NCI-H345 (cell line): Measurements from ENCODE around the gene ACSF3.
A peak's percentile ranks its signal among the peaks of the same experiment; 100 is the strongest.

Experiments
- DNase-seq: peaks from one replicate; lab custom pipeline; 2025; lab: John Stamatoyannopoulos, UW

The ACSF3 gene

DNA sequence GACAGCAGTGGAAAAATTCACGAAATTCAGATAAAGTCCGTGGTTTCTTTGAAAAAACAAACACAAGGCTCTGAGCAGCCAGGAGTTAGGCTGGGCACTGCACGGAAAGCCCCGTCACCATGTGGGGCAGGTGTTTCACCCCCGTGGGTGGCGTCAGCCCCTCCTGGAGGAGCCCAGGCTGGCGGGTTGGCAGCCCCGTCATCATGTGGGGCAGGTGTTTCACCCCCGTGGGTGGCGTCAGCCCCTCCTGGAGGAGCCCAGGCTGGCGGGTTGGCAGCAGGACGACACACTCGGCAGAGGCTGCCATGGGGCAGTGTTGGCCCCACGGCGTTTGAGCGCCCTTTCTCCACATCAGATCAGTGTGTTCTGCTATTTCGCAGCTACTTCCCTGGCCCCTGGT lies 38.1 kb downstream of the ACSF3 start:
- DNase-seq, result no peak

DNA sequence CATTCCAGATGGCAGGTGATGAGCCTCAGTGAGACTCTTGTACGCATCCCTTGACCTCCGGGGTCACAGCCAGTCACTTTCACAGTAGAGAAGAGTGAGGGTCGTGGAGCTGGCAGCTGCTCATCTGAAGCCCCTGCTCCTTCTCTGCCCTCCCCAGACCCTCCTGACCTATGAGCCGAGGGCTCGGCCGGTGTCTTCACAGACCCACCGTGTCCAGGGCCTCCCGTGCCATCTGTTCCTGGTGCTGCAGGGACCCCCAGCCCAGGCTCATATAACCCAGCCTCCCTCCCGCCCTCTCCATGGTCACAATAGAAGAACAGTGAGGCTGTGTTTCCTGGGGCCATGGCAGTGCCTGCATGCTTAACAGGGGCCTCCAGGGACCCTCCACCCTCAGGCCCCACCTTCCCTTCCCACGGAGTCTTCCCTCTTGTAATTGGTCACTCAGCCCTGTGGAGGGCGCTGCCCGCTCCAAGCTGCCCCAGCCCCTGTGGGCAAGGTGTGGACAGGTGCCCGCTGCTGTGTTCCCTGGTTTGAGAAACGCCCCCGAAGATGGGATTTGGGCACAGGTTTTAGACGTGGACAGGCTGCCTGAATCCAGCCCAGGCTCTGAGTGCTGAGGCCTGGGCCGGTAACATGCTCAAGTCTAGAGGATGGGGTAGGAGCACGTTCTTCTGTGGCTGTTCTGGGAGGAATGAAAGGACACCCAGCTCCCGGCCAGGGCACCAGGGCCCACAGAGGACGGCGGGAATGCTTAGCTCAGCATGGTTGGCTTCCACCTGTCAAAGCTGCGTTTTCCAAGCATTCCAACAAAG lies 38.7 kb downstream of the ACSF3 start:
- DNase-seq, result no peak

DNA sequence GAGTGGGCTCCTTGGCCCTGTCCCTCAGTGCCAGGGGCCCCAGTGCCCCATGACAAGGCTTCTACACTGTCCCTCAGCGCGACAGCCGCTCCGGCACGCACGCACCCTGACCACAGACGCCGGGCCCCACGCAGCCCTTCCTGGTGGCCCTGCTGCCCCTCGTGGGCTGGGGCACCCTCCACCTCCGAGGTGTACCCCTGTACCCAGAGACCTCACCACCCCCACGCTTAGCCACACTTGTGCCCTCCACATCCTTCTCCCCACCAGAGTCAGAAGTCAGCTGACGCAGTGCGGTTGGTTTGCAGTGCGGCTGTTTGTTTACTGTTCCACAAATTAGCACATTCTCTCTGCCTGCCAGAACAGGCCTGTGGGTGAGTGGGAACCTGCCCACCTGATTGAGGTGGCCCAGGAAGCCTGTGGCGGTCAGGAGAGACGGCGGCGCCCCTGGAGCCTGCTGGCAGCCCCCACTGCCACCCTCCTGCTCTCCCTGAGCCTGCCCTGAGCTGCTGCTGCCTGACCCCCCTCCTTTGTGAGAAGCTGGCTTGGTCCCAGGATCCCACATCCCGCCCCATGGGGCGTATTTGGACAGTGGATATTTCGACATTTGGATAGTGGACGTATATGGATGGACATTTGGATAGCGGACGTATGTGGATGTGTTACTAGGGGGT lies 39.9 kb downstream of the ACSF3 start:
- no peak for DNase-seq

DNA sequence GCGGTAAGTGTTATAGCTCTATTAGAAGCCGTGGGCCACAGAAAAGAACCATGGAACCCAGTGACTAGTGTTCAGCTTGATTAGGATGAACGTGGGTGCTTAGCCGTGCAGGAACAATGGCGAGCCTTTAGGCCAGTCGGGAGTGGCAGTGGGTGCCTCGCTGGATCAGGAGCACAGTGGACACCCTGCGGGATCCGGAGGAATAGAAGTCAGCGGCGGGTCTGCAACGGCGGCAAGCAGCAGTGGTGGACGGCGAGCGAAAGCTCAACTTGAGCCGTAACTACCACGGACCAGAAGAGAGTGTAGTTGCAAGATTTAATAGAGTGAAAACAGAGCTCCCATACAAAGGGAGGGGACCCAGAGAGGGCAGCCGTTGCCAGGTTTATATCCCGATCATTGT lies 40.6 kb downstream of the ACSF3 start:
- no peak for DNase-seq

DNA sequence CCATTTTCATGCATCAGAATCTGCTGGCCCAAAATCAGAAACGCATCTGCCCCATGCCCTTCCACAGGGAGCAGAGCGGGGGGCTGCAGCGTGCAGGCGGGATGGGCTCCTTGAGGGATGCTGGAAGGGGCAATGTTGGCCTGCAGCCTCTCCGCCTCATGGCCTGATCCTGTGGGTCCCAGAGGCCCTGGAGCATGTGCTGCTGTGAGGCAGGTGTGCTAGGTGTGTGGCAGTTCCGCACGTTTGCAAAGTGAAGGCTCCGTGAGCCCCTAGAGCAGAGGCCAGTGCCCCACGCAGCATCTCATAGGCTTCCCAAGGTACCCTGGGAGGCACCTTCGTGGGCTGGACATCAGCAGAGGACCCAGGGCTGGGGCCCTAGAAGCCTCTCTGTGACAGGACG lies 41.5 kb downstream of the ACSF3 start:
- no peak for DNase-seq

DNA sequence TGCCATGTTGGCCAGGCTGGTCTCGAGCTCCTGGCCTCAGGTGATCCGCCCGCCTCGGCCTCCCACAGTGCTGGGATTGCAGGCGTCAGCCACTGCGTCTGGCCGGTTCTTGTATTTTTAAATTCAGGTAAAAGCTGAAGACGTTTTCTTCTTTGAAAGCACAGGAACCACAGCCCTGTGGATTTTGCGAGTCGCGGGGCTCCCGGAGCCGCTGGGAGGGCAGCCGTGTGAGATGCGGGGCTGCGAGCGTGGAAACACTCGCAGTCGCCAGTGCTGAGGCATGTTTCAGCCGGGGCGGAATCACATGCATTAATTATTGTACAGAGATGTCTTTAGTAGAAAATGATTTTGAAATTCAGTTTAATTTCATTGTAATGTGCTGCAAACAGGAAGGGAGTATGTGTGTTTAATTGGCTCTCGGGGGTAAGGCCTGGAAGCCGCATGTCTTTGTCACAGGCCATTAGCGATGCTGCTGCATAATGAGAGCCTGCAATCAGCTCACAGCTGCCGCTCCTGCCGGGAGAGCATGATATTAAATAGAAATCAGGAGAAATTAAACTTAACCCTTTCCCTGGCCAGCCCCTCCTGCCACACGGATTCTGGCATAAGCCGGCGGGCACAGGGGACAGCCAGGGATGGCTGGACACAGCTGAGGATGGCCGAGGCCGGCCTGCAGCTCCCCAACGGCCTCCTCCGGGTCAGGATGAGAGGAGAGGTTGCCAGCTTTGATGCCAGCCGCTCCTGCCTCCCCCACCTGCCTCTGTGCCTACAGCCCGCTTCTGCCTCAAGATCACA lies 42.5 kb downstream of the ACSF3 start:
- peak; percentile 52 for DNase-seq

DNA sequence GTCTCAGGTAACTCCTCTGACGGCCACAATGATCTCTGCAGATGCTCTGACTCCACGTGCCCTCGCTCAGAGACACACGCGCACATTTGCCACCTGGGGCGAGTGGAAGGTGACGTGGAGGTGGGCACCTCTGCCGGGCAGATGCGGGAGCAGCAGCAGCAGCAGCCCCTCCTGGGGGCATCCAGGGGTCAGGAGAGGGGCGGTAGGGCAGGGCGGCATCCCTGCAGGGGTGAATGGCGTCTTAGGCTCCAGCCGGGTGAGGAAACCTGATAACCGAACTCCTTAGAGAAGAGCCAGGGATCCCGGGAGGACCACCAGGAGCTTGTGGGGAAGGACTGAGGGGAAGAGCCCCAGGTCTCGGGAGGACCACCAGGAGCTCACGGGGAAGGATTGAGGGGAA lies 43.3 kb downstream of the ACSF3 start:
- no peak for DNase-seq

DNA sequence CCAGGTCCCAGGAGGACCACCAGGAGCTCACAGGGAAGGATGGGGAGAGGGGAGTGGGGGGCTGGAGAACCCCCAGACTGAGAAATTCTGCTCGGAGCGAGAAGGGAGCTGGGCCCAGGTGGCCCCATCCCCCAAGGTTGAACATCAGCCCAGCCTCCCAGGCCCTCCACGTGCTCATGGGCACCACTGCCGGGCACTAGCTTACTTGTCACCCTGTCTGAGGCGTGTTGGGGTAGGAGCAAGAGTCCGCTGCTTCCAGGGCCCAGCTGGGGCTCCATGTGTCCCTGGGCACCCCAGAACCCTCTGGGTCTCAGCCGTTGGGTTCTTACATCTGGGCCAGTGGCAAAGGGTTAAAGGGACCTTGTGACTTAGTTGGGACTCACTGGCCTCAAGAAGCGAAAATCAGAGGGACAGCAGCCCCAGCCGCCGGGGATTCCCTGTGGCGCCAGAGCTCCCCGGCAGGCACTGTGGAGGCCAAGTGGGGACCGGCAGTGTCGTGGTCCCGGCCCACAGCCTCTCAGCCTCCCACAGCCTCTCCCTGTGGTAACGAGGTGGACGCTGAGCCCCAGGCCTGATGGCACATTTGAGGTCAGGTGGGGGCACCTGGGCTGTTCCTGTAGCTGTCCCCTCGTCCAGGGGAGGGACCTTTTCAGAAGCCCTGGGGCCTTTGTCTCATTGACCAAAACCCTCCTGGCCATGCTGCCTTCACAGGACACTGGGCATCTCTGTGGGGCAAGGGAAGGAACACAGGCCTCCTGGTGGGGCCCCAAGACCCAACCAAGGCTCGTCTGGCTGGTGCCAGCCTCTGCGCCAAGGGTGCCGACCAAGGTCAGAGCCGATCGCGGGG lies 44.2 kb downstream of the ACSF3 start:
- no peak for DNase-seq

DNA sequence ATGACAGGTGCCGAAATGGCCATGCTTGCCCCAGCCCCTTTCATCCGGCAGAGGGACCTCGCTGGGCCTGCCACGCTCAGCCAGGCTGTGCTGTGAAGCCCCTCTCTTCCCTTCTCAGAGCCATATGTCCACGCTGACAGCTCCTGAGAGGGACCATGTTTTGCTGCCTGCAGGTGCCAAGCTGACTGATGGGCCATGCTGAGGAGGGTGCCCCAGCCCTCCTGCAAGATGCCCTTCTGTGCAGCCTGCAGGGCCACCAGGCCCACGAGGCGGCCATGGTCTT lies 44.8 kb downstream of the ACSF3 start:
- no peak for DNase-seq

DNA sequence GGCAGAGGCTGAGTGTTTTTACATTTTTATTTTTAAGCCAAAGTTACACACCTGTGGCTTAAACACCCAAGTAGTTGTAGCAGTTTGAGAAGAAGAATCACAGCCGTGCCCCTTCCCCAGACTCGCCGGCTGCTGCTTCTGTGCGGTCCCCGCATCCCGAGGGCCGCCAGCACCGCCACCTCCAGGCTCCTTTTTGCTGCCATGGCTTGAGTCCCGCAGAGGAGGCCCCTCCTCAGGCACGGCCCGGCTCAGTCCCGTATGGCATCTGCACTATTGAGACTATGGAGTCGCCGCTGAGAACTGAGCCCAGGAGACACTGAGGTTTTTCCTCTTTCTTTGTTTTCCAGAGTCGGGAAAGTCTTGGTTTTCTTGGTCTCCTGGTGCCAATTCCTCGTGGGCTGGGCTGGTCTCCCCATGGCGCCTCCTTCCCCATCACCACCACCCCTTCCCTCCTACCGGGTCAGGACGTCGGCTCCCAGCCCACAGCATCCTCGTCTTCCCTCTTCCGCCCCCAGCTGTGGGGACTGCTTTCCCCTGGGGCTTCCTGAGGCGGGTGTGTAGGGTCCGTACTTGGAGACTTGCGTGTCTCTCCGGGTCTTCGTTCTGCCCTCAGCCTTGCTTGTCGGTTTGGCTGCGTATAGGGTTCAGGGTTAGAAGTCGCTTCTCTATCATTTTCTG lies 45.3 kb downstream of the ACSF3 start:
- DNase-seq, result no peak

DNA sequence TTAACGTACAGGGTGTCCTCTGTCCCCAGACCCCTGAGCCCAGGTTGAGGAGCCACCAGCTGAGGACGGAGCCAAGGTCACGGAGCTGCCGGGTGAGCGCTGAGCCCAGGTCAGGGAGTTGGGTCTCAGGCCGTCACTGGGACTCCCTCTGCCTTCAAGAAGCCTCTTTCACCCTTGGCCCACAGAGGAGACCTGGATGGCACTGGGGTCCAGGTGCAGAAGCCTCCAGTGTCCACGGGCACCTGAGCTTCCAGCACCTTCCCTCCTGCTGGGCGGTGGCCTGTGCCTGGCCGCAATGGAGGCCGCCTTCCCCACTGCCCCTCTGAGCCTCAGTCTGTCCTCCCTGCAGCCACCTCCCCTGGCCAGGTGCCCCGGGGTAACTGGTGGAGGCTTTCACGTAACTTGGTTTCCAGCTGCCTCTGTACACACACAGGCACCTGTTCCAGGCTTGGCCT lies 46.3 kb downstream of the ACSF3 start:
- no peak for DNase-seq

DNA sequence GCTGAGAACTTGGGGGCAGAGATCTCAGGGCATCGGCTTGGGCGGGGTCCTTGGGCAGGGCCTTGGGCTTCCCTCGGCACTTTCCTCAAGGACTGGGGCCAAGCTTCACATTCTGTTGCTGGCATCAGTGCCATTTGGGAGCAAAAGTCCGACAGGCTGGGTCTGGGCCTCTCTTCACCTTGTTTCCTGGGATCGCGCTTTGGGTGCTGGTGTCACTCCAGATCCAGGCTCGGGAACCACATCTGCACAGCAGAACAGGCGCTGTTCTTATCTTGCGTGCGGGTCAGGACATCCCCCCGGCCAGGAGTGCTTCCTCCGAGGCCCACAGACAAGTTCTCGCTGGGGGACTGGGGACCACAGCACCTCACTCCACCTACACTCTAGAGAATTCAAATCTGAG lies 46.7 kb downstream of the ACSF3 start:
- DNase-seq, result no peak

DNA sequence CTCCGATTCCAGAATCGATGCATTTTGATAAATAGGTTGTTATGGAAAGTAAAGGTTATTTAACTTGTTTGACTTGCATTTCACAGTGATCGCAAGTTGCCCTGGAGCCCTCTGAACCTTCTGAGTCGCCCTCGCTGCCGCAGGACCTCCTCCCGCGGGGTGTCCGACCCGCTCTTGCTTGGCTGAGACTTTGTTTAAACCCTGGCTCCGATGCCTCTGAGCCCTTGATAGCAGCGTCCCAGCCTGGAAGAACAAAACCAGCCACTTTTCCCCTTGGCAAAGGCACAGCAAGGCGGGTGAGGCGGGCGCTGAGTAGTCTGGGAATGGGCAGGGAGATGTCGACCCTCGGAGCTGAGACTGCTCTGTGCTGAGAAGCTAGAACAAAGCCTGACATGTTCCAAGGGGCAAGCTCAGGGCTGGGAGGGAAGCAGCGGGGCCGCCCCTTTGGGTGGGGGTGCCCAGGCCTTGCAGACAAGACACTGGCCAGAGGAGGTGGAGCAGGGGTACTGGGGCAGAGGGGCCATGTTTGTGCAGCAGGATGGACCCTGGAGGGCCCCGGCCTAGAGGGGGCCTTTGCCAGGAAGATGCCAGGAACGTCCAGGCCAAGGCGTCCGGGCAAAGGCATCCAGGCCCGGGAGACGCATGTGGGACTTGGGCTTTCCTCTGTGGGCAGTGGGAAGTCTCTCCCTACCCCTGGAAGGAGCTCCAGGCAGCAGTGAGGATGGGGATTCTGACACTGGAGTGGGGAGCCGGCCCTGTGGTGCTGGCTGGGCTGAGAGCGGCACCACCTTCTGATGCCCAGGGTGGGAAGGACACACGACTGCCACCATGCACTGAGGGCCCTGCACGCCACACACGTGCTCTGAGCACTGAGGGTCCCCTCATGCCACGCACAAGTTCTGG lies 47.6 kb downstream of the ACSF3 start:
- DNase-seq, result no peak

DNA sequence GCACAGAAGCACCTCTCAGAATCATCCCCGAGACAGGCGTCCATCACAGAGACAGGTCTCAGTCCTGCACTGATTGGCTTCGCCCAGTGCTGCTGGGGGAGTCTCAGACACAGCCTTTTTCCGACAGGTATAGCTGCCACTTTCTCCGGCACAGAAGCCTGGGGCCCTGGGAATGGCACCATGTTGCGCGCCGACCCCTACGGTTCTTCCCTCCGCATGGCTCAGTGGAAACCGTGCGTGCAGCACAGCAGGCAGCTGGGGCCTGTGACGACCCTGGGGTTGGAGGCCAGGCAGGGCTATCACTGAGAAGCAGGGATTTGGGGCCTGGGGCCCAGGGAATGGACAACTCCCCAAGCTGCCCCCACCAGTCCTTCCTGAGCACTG lies 48.2 kb downstream of the ACSF3 start:
- DNase-seq, result no peak

DNA sequence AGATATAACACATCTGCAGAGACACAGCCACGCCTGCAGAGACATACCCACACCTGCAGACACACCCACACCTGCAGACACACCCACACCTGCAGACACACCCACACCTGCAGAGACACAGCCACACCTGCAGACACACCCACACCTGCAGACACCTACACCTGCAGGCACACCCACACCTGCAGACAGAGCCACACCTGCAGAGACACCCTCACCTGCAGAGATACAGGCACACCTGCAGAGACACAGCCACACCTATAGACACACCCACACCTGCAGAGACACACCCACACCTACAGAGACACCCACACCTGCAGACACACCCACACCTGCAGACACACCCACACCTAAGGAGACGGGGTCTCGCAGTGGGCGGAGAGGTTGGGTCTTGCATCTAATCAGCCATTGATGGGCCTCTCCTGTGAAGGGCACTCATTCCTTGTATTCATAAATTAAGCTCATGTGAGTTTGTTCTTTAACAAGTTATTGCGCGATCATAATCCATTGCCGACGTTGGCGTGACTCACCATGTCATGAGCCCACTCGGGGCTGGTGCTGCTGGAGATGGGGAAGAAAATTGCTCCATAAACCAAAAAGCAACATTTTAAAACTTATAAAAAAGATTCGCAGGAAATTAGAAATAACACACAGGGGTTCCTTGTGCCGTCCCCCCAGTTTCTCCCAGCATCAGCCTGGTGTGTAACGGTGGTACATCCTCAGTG lies 49.0 kb downstream of the ACSF3 start:
- DNase-seq, result no peak

DNA sequence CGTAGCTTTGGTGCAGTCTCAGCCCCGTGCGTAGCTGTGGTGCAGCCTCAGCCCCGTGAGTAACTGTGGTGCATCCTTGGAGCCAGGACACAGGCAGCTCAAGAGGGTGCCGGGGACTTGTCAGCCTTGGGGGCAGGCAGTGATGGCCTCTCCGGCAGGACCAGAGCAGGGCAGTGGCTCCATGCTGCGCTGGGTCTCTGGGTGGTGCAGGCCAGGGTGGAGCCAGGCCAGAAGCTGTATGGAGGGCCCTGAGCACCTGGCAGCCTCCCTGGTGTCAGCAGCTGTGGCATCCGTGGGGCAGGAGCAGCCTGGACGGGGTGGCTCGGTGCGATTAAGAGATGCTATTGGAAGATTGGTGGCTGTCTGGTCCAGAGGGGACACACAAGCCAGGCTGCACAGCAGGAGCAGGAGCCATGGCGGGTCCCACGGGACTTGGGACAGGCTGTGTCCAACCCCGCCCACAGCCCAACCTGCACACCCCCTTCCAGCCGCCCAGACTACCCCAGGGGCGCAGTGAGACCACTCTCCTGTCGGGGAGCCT lies 49.6 kb downstream of the ACSF3 start:
- DNase-seq, result no peak

DNA sequence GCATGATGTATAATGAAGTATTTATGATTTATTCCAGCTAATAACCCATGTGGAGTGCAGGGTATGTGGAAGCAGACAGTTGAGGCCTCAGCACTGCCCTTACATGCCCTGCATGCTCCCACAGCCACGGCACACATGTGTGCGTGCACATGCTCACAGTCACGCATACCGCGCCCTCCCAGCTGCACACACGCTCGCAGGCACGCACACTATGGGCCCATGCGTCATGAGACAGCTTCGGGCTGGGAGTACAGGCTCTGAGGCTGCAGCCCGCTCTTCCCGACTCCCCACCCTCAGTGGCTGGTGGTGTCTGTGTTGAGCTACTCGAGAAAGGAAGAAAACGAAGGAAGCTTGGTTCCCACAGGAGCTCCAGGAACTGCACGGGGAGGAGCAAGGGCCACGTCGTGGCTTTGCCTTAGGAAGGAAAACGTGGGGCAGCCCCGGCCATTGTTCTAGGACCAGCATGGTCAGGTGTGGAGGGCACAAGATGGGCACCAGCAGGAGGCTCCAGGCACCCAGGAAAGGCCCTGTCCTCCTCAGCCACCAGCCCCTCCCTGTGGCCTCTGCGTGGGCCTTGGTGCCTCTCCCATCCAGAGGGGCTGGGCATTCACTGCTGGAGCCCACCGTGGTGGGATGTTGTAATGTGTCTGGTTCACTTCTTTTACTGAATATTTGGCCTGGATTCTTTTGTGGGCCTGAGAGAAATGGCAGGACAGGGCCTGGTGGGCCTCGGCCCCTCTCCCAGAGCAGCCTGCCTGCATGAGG lies 50.4 kb downstream of the ACSF3 start:
- no peak for DNase-seq

DNA sequence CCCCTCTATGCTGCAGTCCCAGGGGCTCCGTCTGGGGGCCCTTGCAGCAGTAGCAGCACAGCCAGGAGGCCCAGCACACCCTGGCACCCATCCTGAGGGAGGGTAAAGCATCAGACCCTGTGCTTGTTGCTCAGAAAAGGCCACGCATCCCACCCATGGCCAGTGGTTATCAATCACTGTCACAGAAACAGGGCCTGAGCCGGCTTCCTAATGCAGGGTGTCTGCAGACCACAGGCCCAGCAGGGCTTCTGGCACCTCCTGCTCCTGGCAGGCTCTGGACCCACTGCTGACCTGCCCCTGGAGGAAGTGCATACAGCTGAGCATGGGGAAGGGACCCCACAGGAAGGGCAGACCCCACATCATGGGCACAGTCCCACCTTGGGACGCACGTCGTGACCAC lies 51.0 kb downstream of the ACSF3 start:
- DNase-seq, result no peak
